ENCODE data around the gene PRPF6. TPM values are rescaled to one million over a fixed set of nuclear protein-coding genes. Genes with fewer than 3 reads are reported as not detected.
A peak's percentile ranks its signal among the peaks of the same experiment; 100 is the strongest.

PRPF6 gene
- total RNA-seq, 1 experiment from 2014 or later, result 88.4 TPM

- Histone ChIP-seq H3K9me3 (ENCODE audit: control insufficient read depth, insufficient read depth, low read depth, low read length) (no peaks in the 10 kb centered on the region), H3K27me3 (ENCODE audit: control insufficient read depth, insufficient read depth, low read length) (no peaks in the 10 kb centered on the region), H3K27ac (ENCODE audit: low read length) (peak overlapping the region; percentile 12; the same call in 1 of the 2 replicates), H3K4me1 (ENCODE audit: control insufficient read depth, insufficient read depth, low read length) (peaks cover 27% of the 10 kb centered on the region), H3K36me3 (ENCODE audit: control insufficient read depth, insufficient read depth, low read length) (peaks cover 3% of the 10 kb centered on the region; the same call in 1 of the 2 replicates), H3K4me3 (ENCODE audit: low read depth in 2 of 2, low read length in 2 of 2) (no peak overlapping the region)
- intact Hi-C loops (cut with micrococcal nuclease; ENCODE audit: unreplicated experiment), result no loop called here
- DNase-seq (ENCODE audit: low read depth, low spot score) (no peak), ATAC-seq (no peak)
- ChIA-PET POLR2A (no interaction called here), CTCF (no interaction called here)
- in situ Hi-C loops (cut with HindIII; ENCODE audit: low pct_unique_long_range_greater_than_20kb, low sequenced_read_pairs), result no loop called here
- no TSS peak for BruUV-seq (replicated peaks)
- no peak for TF ChIP-seq REST (IDR thresholded peaks at IDR 0.05; ENCODE audit: insufficient read depth in 1 of 2, low read depth in 2 of 2, low read length in 1 of 2)
- no peak for TF ChIP-seq SIN3A (IDR thresholded peaks at IDR 0.05; ENCODE audit: borderline replicate concordance, insufficient read depth, low read depth, low read length)
- TF ChIP-seq, protein P1, sequence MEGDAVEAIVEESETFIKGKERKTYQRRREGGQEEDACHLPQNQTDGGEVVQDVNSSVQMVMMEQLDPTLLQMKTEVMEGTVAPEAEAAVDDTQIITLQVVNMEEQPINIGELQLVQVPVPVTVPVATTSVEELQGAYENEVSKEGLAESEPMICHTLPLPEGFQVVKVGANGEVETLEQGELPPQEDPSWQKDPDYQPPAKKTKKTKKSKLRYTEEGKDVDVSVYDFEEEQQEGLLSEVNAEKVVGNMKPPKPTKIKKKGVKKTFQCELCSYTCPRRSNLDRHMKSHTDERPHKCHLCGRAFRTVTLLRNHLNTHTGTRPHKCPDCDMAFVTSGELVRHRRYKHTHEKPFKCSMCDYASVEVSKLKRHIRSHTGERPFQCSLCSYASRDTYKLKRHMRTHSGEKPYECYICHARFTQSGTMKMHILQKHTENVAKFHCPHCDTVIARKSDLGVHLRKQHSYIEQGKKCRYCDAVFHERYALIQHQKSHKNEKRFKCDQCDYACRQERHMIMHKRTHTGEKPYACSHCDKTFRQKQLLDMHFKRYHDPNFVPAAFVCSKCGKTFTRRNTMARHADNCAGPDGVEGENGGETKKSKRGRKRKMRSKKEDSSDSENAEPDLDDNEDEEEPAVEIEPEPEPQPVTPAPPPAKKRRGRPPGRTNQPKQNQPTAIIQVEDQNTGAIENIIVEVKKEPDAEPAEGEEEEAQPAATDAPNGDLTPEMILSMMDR (IDR thresholded peaks at IDR 0.05), result no peak
- no peak for TF ChIP-seq POLR2AphosphoS5 (IDR thresholded peaks at IDR 0.05; ENCODE audit: low read depth, low read length)
- TF ChIP-seq TCF7L2 (IDR thresholded peaks at IDR 0.05; ENCODE audit: low read depth, low read length), result no peak
Measured at GRCh38 chr20:63958471-63958870, 22.5 kb upstream of the PRPF6 start.

GRCh38 chr20:63958964-63959698, 21.8 kb upstream of the PRPF6 start:
- no TSS peak for BruUV-seq (replicated peaks)
- TF ChIP-seq POLR2AphosphoS5 (IDR thresholded peaks at IDR 0.05; ENCODE audit: low read depth, low read length) (no peak), TCF7L2 (IDR thresholded peaks at IDR 0.05; ENCODE audit: low read depth, low read length) (no peak), REST (IDR thresholded peaks at IDR 0.05; ENCODE audit: insufficient read depth in 1 of 2, low read depth in 2 of 2, low read length in 1 of 2) (no peak), SIN3A (IDR thresholded peaks at IDR 0.05; ENCODE audit: borderline replicate concordance, insufficient read depth, low read depth, low read length) (no peak)
- TF ChIP-seq, protein P1 (IDR thresholded peaks at IDR 0.05), result no peak
- no peak overlapping the region for H3K4me3 ChIP-seq (ENCODE audit: low read depth in 2 of 2, low read length in 2 of 2)
- H3K4me1 ChIP-seq (ENCODE audit: control insufficient read depth, insufficient read depth, low read length), result peaks cover 20% of the 10 kb centered on the region
- no peak overlapping the region for H3K27ac ChIP-seq (ENCODE audit: low read length)
- ChIA-PET CTCF (no interaction called here), POLR2A (no interaction called here)
- DNase-seq (ENCODE audit: low read depth, low spot score) (no peak), ATAC-seq (no peak)
- H3K27me3 ChIP-seq (ENCODE audit: control insufficient read depth, insufficient read depth, low read length), result no peaks in the 10 kb centered on the region
- intact Hi-C loops (cut with micrococcal nuclease; ENCODE audit: unreplicated experiment), result no loop called here
- in situ Hi-C loops (cut with HindIII; ENCODE audit: low pct_unique_long_range_greater_than_20kb, low sequenced_read_pairs), result no loop called here
- H3K36me3 ChIP-seq (ENCODE audit: control insufficient read depth, insufficient read depth, low read length), result peaks cover 3% of the 10 kb centered on the region; the same call in 1 of the 2 replicates
- H3K9me3 ChIP-seq (ENCODE audit: control insufficient read depth, insufficient read depth, low read depth, low read length), result no peaks in the 10 kb centered on the region
